ENCODE results near the gene ZFYVE21. TPM values are rescaled to one million over a fixed set of nuclear protein-coding genes. Genes with fewer than 3 reads are reported as not detected.

Gene ZFYVE21
- total RNA-seq, 1 experiment from 2014 or later = 49.7 TPM

GRCh38 chr14:103699901-103700752 lies 15.5 kb upstream of the ZFYVE21 start:
- Histone ChIP-seq H3K23me2 (ENCODE audit: insufficient read length, low read depth, low read length, poor library complexity, severe bottlenecking) (no peaks in the 10 kb centered on the region), H2AK5ac (ENCODE audit: insufficient read length, low read length) (no peak overlapping the region), H3T11ph (ENCODE audit: low read length) (no peak overlapping the region), H3K27ac (ENCODE audit: insufficient read length, low read depth, low read length) (no peak overlapping the region), H2BK5ac (ENCODE audit: insufficient read length, low read length) (no peak overlapping the region), H3K79me2 (ENCODE audit: insufficient read depth, low read length) (no peaks in the 10 kb centered on the region), H4K91ac (ENCODE audit: insufficient read length, low read depth, low read length) (no peak overlapping the region), H3K14ac (ENCODE audit: insufficient read depth, low read length) (no peak overlapping the region), H3K9ac (ENCODE audit: extremely low read depth, insufficient read length, low read length) (no peak overlapping the region), H3K9me3 (ENCODE audit: control insufficient read depth, low read depth, low read length) (no peaks in the 10 kb centered on the region), H2BK12ac (ENCODE audit: insufficient read length, low read depth, low read length) (no peak overlapping the region), H4K8ac (replicated peaks; ENCODE audit: insufficient read length, low read depth, low read length) (no peak overlapping the region), H2BK20ac (ENCODE audit: low read depth, low read length, poor library complexity, severe bottlenecking) (no peak overlapping the region), H3K4ac (ENCODE audit: low read depth, low read length) (no peak overlapping the region), H2BK120ac (ENCODE audit: low read depth, low read length, poor library complexity, severe bottlenecking) (no peak overlapping the region), H4K5ac (ENCODE audit: insufficient read length, low read depth, low read length) (no peak overlapping the region), H3K18ac (ENCODE audit: insufficient read length, low read depth, low read length) (no peak overlapping the region), H3K4me1 (ENCODE audit: insufficient read depth, low read length) (no peaks in the 10 kb centered on the region; the same call in 1 of the 2 replicates), H3K23ac (ENCODE audit: insufficient read length, low read depth, low read length) (no peak overlapping the region), H4K20me1 (ENCODE audit: control insufficient read depth, insufficient read depth, insufficient read length) (no peaks in the 10 kb centered on the region), H3K27me3 (ENCODE audit: insufficient read depth, low read length) (no peaks in the 10 kb centered on the region), H3K56ac (ENCODE audit: insufficient read length, low read depth, low read length) (no peak overlapping the region), H2AFZ (ENCODE audit: low read length) (no peak overlapping the region), H2BK15ac (ENCODE audit: low read depth, low read length) (no peak overlapping the region), H3K4me2 (ENCODE audit: insufficient read depth, insufficient read length, low read length) (no peak overlapping the region), H3K79me1 (ENCODE audit: insufficient read depth, low read depth, low read length, poor library complexity, severe bottlenecking) (no peaks in the 10 kb centered on the region)
- Mint-ChIP-seq H3K36me3 (ENCODE audit: insufficient read depth in 1 of 3, low read depth in 3 of 3) (peaks cover 15 to 52% (median 43%) of the 10 kb centered on the region in 3 experiments; a peak in 6 of 7 replicates), H3K4me3 (no peak overlapping the region), H3K27me3 (ENCODE audit: low read depth) (peaks cover 1% of the 10 kb centered on the region; the same call in 1 of the 2 replicates), H3K9me3 (no peaks in the 10 kb centered on the region; a peak in 1 of 5 replicates), H3K4me1 (peaks cover 13 to 16% of the 10 kb centered on the region in 2 experiments), H3K27ac (peak overlapping the region in 2 of 3 experiments; percentile 83 to 86; a peak in 3 of 7 replicates)
- no peak for TF ChIP-seq CTCF (conservative IDR thresholded peaks at IDR 0.05)
- DNase-seq = no peak
- no CpG with 5 or more reads among the region's 25 CpGs for whole genome bisulfite sequencing (ENCODE audit: extremely low coverage, insufficient read length, low lambda C conversion rate)
